Stimulated activated CD8-positive, alpha-beta memory T cell treated with anti-CD3 and anti-CD28 coated beads, Interleukin-15, amount 100 ng/mL, for 24 hours (primary cell): ENCODE data around the gene FBLN1.
"Not testable (repeated sequence)": the region's sequence is repeated elsewhere in the genome, so short reads cannot be mapped to it uniquely, and the experiment has no call there.

Source experiments
- DNase-seq: peaks from one replicate; pipeline ENCODE4 v3.0.0-alpha.2; 2020; ENCODE audit warnings: low read depth

FBLN1 gene

DNA sequence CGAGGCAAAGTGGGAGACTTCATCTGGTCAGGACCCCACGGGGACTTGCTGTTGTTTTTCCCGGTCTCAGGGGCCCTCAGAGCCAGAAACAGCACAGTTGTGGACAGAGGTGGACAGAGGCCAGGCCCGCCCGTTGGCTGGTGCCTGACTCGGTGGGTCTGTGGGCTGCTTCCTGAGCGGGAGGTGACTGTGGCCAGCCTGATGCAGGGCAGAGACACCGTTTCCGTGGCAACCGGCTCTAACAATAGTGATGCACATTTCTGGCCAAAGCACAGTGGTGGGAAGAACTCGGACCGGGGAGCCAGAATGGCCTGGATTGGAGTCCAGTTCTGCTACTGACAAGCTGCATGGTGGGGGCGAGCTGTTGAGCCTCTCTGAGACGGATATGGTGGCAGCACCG, 110.3 kb downstream of the FBLN1 start:
- DNase-seq = no peak

DNA sequence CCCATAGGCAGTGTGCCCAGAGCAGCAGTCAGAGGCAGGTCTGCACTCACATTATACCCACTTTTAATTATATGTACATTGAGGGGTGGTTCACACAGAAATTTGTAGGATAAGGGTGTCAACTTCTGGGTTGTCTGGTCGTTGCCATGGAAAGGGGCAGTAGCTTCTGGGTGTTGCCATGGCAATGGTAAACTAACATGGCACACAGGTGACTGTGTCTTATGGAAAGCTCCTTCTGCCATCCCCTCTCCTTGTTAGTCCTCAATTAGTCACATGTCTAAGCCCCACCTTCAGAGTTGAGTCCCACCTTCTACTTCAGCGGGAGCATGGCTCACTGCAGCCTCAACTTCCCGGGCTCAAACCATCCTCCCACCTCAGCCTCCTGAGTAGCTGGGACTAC, 112.7 kb downstream of the FBLN1 start:
- DNase-seq = no peak

DNA sequence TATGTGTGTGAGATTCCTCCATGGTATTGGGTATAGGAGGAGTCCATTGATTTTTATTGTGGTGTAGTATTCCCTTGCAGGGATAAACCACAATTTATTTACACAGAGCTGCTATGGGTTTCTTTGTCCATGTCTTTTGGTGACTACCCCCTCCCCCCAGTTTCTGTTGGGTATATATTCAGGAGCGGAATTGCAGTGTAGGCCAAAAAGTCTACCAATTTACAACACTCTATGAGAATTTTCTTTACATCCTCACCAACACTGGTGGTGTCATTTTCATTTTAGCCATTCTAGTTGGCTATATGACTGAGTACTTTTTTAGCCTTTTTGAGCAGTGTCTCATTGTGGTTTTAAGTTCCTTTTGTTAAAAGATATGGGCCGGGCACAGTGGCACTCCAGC, 113.7 kb downstream of the FBLN1 start:
- DNase-seq = no peak

GRCh38 chr22:45617948-45618347, 115.3 kb downstream of the FBLN1 start:
- DNase-seq = no peak

DNA sequence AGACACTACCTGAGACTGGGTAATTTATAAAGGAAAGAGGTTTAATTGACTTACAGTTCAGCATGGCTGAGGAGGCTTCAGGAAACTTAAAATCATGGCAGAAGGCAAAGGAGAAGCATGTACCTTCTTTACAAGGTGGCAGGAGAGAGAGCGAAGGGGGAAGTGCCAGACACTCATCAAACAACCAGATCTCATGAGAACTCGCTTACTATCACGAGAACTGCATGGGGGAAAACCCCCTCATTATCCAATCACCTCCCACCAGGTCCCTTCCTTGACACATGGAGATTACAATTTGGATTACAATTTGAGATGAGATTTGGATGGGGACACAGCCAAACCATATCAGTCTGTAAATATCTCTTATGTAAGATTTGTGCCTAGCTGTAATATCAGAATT, 118.0 kb downstream of the FBLN1 start:
- no peak for DNase-seq

GRCh38 chr22:45621836-45622600, 119.3 kb downstream of the FBLN1 start:
- DNase-seq = no peak

DNA sequence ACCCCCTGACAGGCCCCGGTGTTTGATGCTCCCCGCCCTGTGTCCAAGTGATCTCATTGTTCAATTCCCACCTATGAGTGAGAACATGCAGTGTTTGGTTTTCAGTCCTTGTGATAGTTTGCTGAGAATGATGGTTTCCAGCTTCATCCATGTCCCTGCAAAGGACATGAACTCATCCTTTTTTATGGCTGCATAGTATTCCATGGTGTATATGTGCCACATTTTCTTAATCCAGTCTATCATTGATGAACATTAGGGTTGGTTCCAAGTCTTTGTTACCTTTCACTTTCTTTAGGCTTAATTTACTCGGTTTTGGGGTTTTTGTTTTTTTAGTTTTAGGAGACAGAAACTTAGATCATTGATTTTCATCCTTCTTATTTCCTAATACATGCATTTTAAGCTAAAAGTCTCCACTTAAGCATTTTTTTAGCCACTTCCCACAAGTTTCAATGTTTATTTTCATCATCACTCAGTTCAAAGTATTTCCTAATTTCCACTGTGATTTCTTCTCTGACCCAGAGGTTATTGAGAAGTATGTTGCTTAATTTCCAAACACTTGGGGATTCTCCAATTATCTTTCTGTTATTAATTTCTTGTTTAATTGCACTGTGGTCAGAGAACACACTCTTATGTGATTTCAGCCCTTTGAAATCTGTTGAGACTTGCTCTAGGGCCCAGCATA, 120.9 kb downstream of the FBLN1 start:
- DNase-seq = not testable (repeated sequence)

DNA sequence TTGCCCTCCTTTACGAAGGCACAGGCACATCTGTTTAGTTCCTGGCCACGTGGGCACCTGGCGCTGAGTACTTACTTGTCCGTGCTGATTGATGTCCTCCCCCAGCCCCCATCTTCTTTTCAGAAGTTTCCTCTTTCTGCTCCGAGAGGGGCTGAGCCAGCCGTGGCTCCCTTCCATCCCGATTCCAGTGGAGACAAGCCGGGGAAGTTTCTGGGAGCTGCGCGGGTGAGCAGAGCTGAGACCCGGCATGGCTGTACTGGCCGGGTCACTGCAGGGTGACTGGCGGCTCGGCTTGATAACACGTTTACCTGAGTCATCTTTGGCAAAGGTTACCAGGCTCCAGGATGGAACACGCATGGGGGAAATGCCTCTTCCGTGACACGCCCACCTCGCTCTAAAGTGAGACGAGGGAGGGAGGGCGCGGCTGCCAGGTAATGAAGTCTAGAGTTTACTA, 123.5 kb downstream of the FBLN1 start:
- DNase-seq = no peak

- DNase-seq = no peak
Measured at GRCh38 chr22:45627489-45628233, 125.0 kb downstream of the FBLN1 start.

- no peak for DNase-seq
Measured at GRCh38 chr22:45628515-45628914, 125.8 kb downstream of the FBLN1 start.

GRCh38 chr22:45629469-45630089, 126.9 kb downstream of the FBLN1 start:
- DNase-seq = no peak

DNA sequence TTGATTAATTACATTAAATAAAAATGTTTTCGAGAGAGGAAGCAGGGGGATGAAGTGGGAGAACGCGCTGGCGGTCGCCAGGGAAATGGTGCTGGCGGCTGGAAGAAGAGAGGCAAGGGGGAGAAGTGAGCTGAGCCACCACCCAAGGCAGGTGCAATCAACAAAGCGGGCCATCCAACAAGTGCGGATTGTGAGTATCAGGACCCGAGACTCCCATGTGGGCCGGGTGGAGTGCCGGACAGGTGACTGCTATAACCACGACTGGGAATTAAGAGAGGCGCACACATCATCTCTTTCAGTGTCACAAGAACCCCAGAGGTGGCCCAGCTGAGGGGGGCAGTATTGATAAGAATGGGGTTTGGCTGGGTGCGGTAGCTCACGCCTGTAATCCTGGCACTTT, 127.8 kb downstream of the FBLN1 start:
- DNase-seq = no peak

- no peak for DNase-seq
Measured at GRCh38 chr22:45631140-45631840, 128.6 kb downstream of the FBLN1 start.

- no peak for DNase-seq
Measured at GRCh38 chr22:45631841-45632238, 129.2 kb downstream of the FBLN1 start.

DNA sequence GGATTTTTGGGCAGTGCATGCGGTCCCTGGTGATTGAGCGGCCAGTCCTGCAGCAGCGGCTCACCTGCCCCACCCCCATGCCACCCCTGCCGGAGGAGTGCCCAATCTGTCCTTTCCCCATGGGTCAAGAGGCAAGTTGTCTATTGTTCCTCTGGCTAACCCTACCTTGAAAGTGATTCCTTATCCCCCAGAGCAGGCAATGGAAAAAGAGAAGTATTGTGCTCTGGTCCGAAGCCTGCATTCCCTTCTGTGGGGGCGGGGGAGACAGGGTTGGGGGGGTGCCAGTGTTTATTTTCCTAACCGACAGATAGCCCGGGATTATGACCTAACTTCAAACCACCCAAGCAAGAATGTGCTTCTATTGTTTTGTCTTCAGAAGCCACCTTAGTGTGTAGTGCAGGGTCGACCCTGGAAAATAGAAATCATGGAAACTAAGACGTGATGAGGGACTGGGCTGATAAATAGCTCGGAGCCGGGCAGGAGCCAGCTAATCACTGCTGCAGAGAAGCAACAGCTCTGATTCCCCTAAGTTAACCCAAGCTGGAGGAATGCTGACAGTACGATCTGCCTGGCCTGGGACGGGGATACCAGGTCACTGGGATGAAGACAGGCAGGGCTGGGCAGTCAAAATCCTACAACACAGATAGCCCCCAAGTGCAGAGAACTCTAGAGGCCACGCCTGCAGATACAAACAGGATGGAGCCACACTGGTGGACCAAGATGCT, 130.3 kb downstream of the FBLN1 start:
- no peak for DNase-seq

DNA sequence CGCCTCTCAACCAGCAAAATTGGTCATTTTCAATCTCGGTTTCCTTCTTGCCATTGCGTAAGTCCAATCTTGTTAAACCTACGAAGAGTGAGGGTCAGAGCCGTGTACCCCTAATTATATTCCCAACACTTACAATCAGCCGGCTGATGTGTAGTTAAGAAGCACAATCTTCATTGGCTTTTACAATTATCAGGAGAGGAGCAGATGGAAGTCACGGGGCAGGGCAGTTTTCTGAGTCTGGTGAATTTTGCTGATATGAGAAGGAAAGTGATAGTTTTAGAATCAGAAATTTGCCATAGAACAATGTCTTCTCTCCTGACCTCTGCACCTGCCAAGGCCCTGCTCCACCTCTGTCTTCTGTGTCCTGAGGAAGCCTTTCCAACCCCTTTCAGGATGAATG, 134.0 kb downstream of the FBLN1 start:
- DNase-seq = no peak

DNA sequence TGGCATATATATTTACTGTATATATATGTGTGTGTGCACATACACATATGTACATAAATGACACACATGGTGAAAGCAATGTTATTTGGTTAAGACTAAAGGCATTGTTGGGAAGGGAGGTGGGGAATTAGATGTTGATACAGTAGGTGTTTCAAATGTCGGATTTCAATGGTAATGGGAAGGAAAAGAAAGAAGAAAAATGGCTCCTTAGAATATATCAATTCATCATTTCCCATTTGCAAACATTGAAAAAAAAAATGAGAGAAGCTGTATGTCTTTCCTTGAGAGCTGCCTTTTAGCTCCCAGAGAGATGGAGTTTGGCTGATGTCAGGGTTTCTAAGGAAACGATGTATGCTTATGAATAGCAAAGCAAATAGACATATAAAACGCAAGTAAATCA, 135.5 kb downstream of the FBLN1 start:
- no peak for DNase-seq

DNA sequence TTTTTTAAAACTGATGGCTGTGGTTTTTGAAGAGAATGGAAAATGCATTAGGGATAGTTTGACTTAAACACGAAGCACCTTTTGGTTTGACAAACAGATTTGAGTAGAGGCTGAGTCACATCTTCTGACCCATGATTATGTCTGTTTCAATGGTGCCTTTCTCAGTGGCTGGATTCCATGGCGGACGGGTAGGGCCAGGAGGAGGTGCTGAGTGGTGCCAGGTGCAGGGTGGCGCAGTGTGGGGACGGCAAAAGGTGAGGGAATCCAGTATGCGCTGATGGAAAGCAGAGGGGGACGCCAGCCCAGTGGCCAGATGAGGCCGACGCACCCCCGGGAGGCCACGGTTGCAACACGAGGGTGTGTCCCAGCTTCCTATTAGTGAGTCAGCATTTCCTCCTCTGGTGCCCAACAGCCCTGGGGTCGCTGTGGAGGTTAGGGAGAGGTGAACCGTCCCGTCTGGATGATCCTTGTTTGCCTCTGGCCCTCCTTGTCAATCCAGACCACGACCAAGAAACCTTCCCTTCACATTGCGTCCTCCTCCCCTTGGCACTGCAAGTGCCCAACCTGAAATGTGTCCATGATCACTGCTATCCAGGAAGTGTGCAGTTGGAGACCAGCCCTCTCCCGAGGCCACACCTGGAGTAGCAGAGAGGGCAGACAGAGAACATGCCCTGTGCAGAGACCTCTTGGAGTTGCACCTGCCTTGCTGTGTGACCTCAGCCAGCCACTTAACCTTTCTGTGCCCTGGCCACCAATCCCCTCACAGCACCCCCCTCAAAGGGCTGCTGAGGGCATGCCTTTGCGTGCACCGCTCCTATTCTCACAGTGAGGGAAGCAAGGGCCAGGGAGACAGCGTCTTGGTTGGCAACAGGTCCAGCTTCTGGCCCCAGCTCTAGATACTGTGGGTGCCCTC, 136.4 kb downstream of the FBLN1 start:
- DNase-seq = no peak

DNA sequence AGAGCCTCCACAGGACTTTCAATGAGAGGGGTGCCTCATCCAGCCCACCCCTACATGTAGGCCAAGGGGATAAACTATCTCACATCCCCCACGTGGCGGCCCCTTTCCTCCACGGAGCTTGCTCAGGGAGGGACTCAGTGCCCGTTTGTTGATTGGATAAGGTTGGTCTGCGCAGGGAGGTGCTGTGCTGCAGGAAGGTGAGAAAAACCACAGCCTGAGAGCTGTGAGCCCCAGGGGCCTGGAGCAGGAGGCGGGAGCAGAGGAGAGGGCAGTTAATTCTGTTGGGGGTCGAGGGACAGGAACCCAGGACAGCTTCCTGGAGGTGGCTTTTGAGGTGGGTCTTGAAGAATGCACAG, 137.0 kb downstream of the FBLN1 start:
- no peak for DNase-seq

GRCh38 chr22:45640291-45640940, 137.7 kb downstream of the FBLN1 start:
- no peak for DNase-seq
